Measurements from ENCODE around the gene MATN4. TPM values are rescaled to one million over a fixed set of nuclear protein-coding genes. Genes with fewer than 3 reads are reported as not detected.

MATN4 gene
- total RNA-seq, 2 donors from 2014 or later: not detected

DNA sequence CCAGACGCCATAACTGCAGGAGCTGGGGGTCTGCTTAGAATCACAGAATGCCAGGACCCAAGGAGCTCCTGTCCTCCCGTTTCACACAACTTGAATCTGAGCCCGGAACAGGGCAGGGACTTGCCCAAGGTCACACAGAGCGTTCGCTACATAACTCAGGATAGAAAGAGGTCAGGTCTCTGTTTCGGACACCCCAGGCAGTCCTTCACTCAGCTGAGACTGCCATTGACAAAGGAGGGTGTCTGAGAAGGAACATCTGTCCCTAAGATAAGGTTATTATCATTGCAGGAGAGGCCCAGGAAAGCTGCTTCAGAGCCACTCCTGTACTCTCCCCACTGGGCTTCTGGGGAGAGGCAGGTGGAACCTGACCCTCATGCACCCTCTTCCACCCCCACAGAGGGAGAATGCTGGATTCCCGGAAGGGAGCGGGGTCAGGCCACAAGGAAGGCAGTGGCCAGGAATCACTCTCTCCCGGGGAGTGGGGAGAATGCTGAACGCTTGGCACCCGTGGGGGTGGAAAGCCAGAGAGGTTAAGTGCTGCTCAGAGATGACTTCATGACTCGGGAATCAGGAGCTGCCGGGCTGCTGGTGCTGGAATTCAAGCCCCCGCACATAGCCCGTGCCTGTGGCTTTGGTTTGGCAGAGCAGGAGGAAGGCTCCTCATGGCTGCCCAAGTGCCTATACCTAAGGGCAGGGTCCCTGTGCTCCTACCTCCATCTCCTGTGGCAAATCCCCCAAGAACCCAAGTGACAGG lies 29.4 kb upstream of the MATN4 start:
- Mint-ChIP-seq H3K27me3 (no peaks in the 10 kb centered on the region), H3K36me3 (ENCODE audit: low read depth) (no peaks in the 10 kb centered on the region), H3K4me1 (no peaks in the 10 kb centered on the region), H3K27ac (peak overlapping the region; percentile 71), H3K4me3 (no peak overlapping the region)
- no peak for DNase-seq
- no peak for ATAC-seq
- no peaks in the 10 kb centered on the region for H3K9me3 ChIP-seq (ENCODE audit: control insufficient read depth, low read length, poor library complexity, severe bottlenecking)

GRCh38 chr20:45336530-45337366 lies 28.6 kb upstream of the MATN4 start:
- Mint-ChIP-seq H3K27me3 (no peaks in the 10 kb centered on the region), H3K4me1 (no peaks in the 10 kb centered on the region), H3K4me3 (no peak overlapping the region), H3K27ac (peak overlapping the region; percentile 71), H3K36me3 (ENCODE audit: low read depth) (no peaks in the 10 kb centered on the region)
- ATAC-seq (no peak), DNase-seq (no peak)
- H3K9me3 ChIP-seq (ENCODE audit: control insufficient read depth, low read length, poor library complexity, severe bottlenecking): no peaks in the 10 kb centered on the region

GRCh38 chr20:45330476-45330875 lies 22.4 kb upstream of the MATN4 start:
- no peaks in the 10 kb centered on the region for H3K27me3 Mint-ChIP-seq

DNA sequence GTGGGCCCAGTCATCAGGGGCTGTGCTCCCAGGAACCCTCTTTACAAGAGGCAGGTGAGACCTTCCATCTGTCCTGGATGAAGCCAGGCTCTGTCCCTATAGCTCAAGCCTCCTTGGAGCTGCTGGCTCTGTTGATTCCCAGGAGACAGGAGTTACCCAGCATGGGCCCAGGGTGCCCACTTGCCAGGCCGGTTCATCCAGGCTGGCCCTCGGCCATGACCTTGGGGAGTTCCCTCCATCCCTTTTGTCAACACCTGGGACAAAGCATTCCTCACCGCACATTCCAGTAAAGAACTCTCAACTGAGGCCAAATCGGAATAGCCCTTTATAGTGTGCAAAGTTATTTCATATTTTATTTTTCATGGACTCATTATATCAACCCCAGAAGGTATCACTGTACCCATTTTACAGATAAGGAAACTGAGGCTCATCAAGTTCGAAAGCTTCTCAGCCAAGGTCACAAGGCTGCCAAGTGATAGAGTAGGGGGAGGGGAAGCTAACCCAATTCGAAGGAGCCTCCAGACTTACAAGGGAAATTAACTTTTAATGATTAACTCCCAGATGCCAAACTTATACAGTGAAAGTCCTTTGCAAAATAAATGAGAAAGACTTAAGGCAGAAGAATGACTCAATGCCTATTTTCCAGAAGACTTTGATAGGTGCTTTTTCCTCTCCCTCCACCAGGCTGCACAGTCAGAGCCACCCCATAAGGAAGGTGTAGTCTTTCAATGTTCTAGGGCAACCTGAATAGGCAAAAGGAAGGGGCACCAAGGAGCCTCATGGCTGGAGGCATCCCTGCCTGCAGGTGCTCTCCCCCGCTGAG lies 21.6 kb upstream of the MATN4 start:
- H3K27ac Mint-ChIP-seq: no peak overlapping the region
- no peak overlapping the region for H3K4me3 Mint-ChIP-seq
- ATAC-seq (no peak), DNase-seq (no peak)
- no peaks in the 10 kb centered on the region for H3K27me3 Mint-ChIP-seq
- H3K36me3 Mint-ChIP-seq (ENCODE audit: low read depth): no peaks in the 10 kb centered on the region
- H3K9me3 ChIP-seq (ENCODE audit: control insufficient read depth, low read length, poor library complexity, severe bottlenecking): no peaks in the 10 kb centered on the region
- peaks cover 3% of the 10 kb centered on the region for H3K4me1 Mint-ChIP-seq

More at GRCh38 chr20:45330476-45330875, 22.4 kb upstream of the MATN4 start:
- no peaks in the 10 kb centered on the region for H3K36me3 Mint-ChIP-seq (ENCODE audit: low read depth)
- DNase-seq: no peak
- no peak overlapping the region for H3K4me3 Mint-ChIP-seq
- H3K27ac Mint-ChIP-seq: no peak overlapping the region
- ATAC-seq: no peak
- H3K4me1 Mint-ChIP-seq: peaks cover 3% of the 10 kb centered on the region
- no peaks in the 10 kb centered on the region for H3K9me3 ChIP-seq (ENCODE audit: control insufficient read depth, low read length, poor library complexity, severe bottlenecking)

DNA sequence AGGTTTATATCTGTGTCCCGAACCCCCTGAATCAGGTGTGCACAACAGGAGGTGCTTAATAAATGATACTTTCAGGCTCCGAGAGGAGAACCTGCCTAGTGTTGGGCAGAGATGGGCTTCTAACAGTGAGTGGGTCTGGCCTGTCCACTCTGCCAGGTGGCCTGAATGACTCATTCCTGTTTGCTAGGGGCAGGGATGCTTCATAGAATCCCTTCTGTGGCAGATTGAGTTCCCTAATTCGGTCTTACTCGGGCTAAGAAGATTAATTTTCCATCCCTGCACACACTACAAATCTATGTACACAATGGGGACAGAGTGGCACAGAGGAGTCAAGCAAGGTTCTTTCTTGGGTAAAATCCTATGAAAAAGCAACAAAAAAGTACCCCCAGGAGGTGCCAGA lies 20.4 kb upstream of the MATN4 start:
- no peaks in the 10 kb centered on the region for H3K9me3 ChIP-seq (ENCODE audit: control insufficient read depth, low read length, poor library complexity, severe bottlenecking)
- Mint-ChIP-seq H3K4me3 (no peak overlapping the region), H3K36me3 (ENCODE audit: low read depth) (no peaks in the 10 kb centered on the region), H3K27me3 (no peaks in the 10 kb centered on the region), H3K27ac (no peak overlapping the region), H3K4me1 (peaks cover 3% of the 10 kb centered on the region)
- DNase-seq (no peak), ATAC-seq (no peak)

DNA sequence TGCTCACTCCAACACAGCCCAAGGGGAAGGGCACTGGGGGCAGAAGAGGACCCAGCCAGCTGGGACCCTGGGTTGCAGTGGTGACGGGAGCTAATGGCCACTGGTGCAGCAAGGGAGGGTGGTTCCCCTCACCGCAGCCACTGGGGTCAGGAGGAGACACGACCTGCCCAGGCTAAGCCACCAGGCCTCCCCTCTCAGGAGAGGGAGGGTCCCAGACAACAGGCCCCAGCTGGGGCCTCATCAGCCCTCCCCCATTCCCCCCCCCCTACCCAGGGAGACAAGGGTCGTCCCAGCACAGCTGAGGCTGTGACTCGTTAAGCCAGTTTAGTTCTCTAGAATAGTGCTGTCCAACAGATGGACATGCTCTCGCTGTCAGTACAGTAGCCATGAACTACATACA lies 17.3 kb upstream of the MATN4 start:
- DNase-seq (no peak), ATAC-seq (no peak)
- Mint-ChIP-seq H3K27ac (no peak overlapping the region), H3K4me1 (peaks cover 5% of the 10 kb centered on the region), H3K27me3 (no peaks in the 10 kb centered on the region), H3K36me3 (ENCODE audit: low read depth) (no peaks in the 10 kb centered on the region), H3K4me3 (no peak overlapping the region)
- H3K9me3 ChIP-seq (ENCODE audit: control insufficient read depth, low read length, poor library complexity, severe bottlenecking): no peaks in the 10 kb centered on the region

- no peak overlapping the region for H3K4me3 Mint-ChIP-seq
Observed at GRCh38 chr20:45323731-45324130, 15.6 kb upstream of the MATN4 start.

GRCh38 chr20:45322952-45323383 lies 14.9 kb upstream of the MATN4 start:
- H3K9me3 ChIP-seq (ENCODE audit: control insufficient read depth, low read length, poor library complexity, severe bottlenecking): no peaks in the 10 kb centered on the region
- Mint-ChIP-seq H3K36me3 (ENCODE audit: low read depth) (no peaks in the 10 kb centered on the region), H3K4me1 (peaks cover 14% of the 10 kb centered on the region), H3K27ac (no peak overlapping the region), H3K27me3 (no peaks in the 10 kb centered on the region), H3K4me3 (no peak overlapping the region)
- no peak for ATAC-seq
- no peak for DNase-seq

More at GRCh38 chr20:45323731-45324130, 15.6 kb upstream of the MATN4 start:
- H3K36me3 Mint-ChIP-seq (ENCODE audit: low read depth): no peaks in the 10 kb centered on the region
- H3K27me3 Mint-ChIP-seq: no peaks in the 10 kb centered on the region
- H3K9me3 ChIP-seq (ENCODE audit: control insufficient read depth, low read length, poor library complexity, severe bottlenecking): no peaks in the 10 kb centered on the region
- H3K27ac Mint-ChIP-seq: no peak overlapping the region
- ATAC-seq (no peak), DNase-seq (no peak)
- peaks cover 14% of the 10 kb centered on the region for H3K4me1 Mint-ChIP-seq

- Mint-ChIP-seq H3K4me3 (no peak overlapping the region), H3K27ac (peak overlapping the region; percentile 72), H3K36me3 (ENCODE audit: low read depth) (peaks cover 2% of the 10 kb centered on the region), H3K4me1 (peaks cover 17% of the 10 kb centered on the region), H3K27me3 (peaks cover 12% of the 10 kb centered on the region)
- ATAC-seq (peak; percentile 80), DNase-seq (no peak)
- H3K9me3 ChIP-seq (ENCODE audit: control insufficient read depth, low read length, poor library complexity, severe bottlenecking): no peaks in the 10 kb centered on the region
Observed at GRCh38 chr20:45320948-45321595, 13.0 kb upstream of the MATN4 start.

DNA sequence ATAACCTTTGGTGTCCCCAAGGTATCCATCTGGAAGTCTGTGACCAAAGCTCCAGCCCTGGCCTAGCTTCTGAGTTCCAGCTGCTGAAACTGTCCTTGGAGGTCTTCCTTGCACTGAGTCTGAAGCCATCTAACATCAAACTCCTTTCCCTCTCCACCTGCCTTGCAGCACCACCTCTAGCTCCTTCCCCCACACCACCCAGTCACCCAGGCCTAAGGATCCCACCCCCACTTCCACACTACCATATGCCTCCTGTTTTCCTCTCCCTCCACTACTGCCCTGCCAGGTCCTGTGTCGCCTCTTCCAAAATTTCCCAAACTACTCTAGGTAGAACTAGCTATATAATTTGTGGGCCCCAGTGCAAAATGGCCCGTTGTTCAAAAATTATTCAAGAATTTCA lies 10.8 kb upstream of the MATN4 start:
- Mint-ChIP-seq H3K4me1 (peaks cover 17% of the 10 kb centered on the region), H3K4me3 (no peak overlapping the region), H3K36me3 (ENCODE audit: low read depth) (peaks cover 2% of the 10 kb centered on the region), H3K27me3 (peaks cover 33% of the 10 kb centered on the region), H3K27ac (peak overlapping the region; percentile 79)
- no peaks in the 10 kb centered on the region for H3K9me3 ChIP-seq (ENCODE audit: control insufficient read depth, low read length, poor library complexity, severe bottlenecking)
- DNase-seq: no peak
- no peak for ATAC-seq

GRCh38 chr20:45318386-45318939 lies 10.4 kb upstream of the MATN4 start:
- H3K4me3 Mint-ChIP-seq: no peak overlapping the region

DNA sequence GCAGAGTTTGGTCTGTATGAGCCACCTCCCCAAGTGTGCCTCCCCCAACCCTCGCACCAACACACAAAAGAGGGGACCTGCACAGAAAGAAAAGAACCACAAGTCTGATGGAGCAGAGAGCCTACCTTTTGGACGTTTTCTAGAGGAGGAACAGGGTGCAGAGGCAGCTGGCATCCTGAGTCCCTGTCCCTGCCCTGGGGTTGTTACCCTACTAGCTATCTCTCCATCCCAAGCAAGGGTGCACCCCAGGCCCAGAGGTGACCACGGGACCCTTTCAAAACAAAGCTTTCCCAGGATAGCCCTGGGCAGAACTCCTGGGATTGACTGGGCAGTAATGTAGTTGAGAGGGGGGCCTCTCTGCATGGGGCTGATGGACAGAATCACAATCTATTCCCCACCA lies 9.7 kb upstream of the MATN4 start:
- no peak for ATAC-seq
- DNase-seq: no peak
- H3K4me1 Mint-ChIP-seq: peaks cover 17% of the 10 kb centered on the region
- H3K4me3 Mint-ChIP-seq: no peak overlapping the region
- peaks cover 2% of the 10 kb centered on the region for H3K36me3 Mint-ChIP-seq (ENCODE audit: low read depth)
- no peak overlapping the region for H3K27ac Mint-ChIP-seq
- no peaks in the 10 kb centered on the region for H3K9me3 ChIP-seq (ENCODE audit: control insufficient read depth, low read length, poor library complexity, severe bottlenecking)
- H3K27me3 Mint-ChIP-seq: peaks cover 42% of the 10 kb centered on the region

More at GRCh38 chr20:45318386-45318939, 10.4 kb upstream of the MATN4 start:
- peaks cover 2% of the 10 kb centered on the region for H3K36me3 Mint-ChIP-seq (ENCODE audit: low read depth)
- no peaks in the 10 kb centered on the region for H3K9me3 ChIP-seq (ENCODE audit: control insufficient read depth, low read length, poor library complexity, severe bottlenecking)
- H3K27ac Mint-ChIP-seq: peak overlapping the region; percentile 79
- ATAC-seq (no peak), DNase-seq (no peak)
- H3K4me1 Mint-ChIP-seq: peaks cover 17% of the 10 kb centered on the region
- H3K27me3 Mint-ChIP-seq: peaks cover 38% of the 10 kb centered on the region

Data from T-helper 17 cell (primary cell).